HuH-7 (cell line): ENCODE results near the gene WASHC2A.
"Not testable (repeated sequence)": the region's sequence is repeated elsewhere in the genome, so short reads cannot be mapped to it uniquely, and the experiment has no call there.

Experiments used
- DNase-seq: peaks from one replicate; pipeline ENCODE4 v3.0.0; 2011; ENCODE audit warnings: low spot score

WASHC2A gene

DNA sequence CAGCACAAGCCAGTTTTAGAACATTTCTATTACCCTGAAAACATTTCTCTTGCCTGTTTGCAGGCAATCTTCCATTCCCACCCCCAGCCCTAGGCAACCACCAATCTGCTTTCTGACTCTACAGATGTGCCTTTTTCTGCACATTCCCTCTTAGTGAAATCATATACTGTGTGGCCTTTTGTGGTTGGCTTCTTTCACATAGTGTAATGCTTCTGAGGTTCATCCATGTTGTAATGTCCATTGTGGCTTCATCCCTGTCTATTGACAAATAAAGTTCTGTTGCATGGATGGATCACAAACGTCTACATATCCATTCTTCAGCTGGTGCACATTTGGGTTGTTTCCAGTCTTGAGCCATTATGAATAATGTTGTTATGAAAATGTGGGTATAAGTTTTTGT, 77.8 kb downstream of the WASHC2A start:
- DNase-seq: not testable (repeated sequence)

DNA sequence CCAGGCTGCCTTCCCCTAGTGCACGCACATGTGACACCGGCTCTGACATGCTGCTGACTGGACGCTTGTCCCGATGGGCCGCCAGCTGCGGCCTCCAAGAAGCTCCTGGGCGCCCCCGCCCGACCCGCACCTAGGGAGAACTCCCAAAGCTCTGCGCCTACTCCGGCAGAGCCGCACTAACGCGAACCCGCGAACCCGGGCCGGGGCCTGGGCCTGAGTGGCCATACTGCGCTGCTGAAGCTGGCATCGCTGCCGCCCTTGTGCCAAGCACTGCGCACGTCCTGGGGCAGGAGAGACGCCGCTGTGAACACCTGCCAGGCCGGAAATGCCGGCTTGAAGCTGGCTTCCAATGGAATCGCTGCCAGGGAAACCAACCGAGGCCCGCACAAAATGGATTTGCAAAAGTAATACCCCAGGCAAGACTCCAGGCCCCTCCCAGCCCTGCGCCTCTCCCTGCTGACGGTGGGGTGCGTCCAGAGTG, 85.1 kb downstream of the WASHC2A start:
- DNase-seq: peak; percentile 3

DNA sequence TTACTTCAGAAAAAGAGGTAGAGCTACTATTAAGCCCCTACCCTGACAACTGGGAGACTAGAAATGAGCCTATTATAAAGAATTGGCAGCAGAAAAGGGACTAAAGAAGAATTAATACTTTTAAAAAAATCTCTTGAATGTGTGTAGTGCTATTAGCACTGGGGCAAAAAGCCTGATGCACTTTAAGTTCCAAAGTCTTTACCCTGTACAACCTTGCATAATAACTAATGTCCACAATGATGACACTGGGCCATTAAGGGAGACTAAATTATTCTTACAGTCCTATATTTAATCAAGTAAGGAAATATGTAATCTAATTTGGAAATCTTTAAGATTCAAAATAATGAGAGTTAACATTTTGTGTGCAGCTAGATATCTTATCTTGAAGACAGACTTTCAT, 90.1 kb downstream of the WASHC2A start:
- not testable (repeated sequence) for DNase-seq

DNA sequence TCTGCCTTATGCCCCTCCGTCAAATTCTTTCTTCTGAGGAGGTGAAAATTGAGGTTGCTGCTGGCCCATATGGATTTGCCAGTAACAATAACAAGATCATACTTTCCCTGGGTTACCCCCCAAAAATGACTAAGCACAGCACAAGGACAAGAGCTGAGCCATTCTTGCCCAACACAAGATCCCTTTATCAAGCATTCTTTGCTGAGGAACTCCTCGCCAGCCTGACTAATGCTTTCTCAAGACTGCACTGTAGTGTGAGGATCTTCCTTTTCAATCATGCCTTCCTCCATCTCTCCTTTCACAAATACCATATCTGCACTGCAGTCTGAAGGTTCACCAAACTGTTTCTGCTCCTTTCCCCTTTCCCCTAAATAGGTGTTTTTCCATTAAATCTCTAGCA, 92.1 kb downstream of the WASHC2A start:
- not testable (repeated sequence) for DNase-seq

- DNase-seq: not testable (repeated sequence)
These were observed 97.3 kb downstream of the WASHC2A start for GRCh38 chr10:50165038-50165437.

GRCh38 chr10:50167833-50168232, 100.1 kb downstream of the WASHC2A start:
- not testable (repeated sequence) for DNase-seq

DNA sequence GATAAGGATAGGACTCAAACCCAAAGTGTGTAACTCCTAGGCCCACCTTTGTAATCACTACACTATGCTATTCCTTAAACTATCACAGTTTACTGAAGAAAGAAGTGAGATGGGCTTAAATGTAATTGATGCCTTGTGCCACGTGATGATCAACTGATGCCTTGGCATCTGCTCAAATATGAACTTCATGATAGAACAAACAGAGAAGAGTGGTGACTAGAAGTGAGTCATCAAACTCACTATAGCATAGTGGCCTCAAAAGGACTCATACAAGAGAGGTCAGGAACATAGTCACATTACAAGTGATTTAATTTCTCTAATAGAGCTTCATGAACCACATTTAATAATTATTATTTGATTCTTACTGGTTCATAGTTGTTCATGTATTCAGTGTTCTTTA, 101.8 kb downstream of the WASHC2A start:
- DNase-seq: not testable (repeated sequence)

DNA sequence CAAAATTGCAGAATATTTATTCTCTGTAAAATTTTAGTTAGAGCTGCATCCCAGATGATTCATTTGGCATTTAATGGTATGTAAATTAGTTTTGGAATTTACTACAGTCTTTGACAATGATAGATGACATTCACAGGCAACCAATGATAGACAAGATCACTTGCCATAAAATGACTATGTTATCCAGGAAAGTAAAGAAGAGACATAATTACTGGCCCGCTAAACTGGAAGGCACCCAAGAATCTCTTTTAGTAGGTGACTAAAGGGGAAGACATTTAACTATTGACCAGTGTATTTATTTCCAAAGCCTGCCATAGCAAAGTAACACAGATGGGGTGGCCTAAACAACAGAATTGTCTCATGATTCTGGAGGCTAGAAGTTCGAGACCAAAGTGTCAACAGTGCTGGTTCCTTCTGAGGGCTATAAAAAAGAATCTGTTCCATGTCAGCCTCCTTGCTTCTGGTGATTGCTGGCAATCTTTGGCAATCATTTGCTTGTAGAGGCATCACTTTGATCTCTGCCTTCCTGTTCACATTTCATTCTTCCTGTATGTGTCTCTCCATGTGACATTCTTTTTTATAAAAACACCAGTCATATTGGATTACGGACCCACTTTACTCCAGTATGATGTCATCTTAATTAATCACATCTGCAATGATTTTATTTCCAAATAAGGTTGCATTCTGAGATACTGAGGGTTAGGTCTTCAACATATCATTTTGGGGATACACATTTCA, 107.2 kb downstream of the WASHC2A start:
- not testable (repeated sequence) for DNase-seq
